A549 (cell line): ENCODE measurements around the gene PODN.

ENCODE experiments used
- CEBPB ChIP-seq, 2 experiments: fragments of >200 bp in 1 of 2; sonication (Bioruptor Twin) in 1 of 2; formaldehyde crosslinking in 1 of 2; IDR thresholded peaks; 2 replicates each; pipeline ENCODE4 v1.6.1; 2012 to 2016
- CTCF ChIP-seq: fragments of >200 bp; sonication (Bioruptor Twin); formaldehyde crosslinking; IDR thresholded peaks from 3 replicates; pipeline ENCODE4 v1.5.1; 2016
- ESRRA ChIP-seq: fragments of 150-350 bp; IDR thresholded peaks from 2 replicates; pipeline ENCODE4 v1.6.1; 2014; ENCODE audit warnings: mild to moderate bottlenecking, low read length, borderline replicate concordance
- HEYL ChIP-seq: fragments of 250-450 bp; sonication (Bioruptor Pico); IDR thresholded peaks from 2 replicates; pipeline ENCODE4 v1.8.0; 2021; ENCODE audit warnings: mild to moderate bottlenecking, moderate library complexity
- JUNB ChIP-seq: fragments of >200 bp; sonication (Bioruptor Twin); formaldehyde crosslinking; IDR thresholded peaks from 2 replicates; pipeline ENCODE4 v1.6.1; 2016
- MAZ ChIP-seq: fragments of 150-350 bp; IDR thresholded peaks from 2 replicates; pipeline ENCODE4 v1.6.1; 2014; ENCODE audit warnings: antibody characterized with exemption, low read depth, low read length, borderline replicate concordance
- POLR2A ChIP-seq: IDR thresholded peaks from 2 replicates; pipeline ENCODE4 v1.6.1; 2012; ENCODE audit warnings: mild to moderate bottlenecking, low read length
- REST ChIP-seq: fragments of 200-600 bp; sonication (generic); IDR thresholded peaks from 2 replicates; pipeline ENCODE4 v1.6.1; 2016; ENCODE audit warnings: antibody characterized with exemption, mild to moderate bottlenecking, moderate library complexity
- TF ChIP-seq, protein P1 (sequence below): IDR thresholded peaks from 2 replicates; pipeline ENCODE4 v1.6.1; 2012

- TF ChIP-seq REST (no peak), CTCF (no peak), POLR2A (no peak), MAZ (no peak), ESRRA (no peak), CEBPB (IDR thresholded peaks at IDR 0.05) (no peak), JUNB (no peak), HEYL (no peak)
- TF ChIP-seq, protein P1, sequence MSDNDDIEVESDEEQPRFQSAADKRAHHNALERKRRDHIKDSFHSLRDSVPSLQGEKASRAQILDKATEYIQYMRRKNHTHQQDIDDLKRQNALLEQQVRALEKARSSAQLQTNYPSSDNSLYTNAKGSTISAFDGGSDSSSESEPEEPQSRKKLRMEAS: no peak
These were observed 42.4 kb downstream of the PODN start for GRCh38 chr1:53104289-53104913.
